NOMO-1 (cell line): Measurements from ENCODE around the gene ATXN8OS.
"Not testable (repeated sequence)": the region's sequence is repeated elsewhere in the genome, so short reads cannot be mapped to it uniquely, and the experiment has no call there.

Experiments used
- DNase-seq, 2 experiments: peaks; one replicate each; lab custom pipeline; 2025; ENCODE audit not compliant: unreplicated experiment in 2 of 2; lab: John Stamatoyannopoulos, UW

The ATXN8OS gene

DNA sequence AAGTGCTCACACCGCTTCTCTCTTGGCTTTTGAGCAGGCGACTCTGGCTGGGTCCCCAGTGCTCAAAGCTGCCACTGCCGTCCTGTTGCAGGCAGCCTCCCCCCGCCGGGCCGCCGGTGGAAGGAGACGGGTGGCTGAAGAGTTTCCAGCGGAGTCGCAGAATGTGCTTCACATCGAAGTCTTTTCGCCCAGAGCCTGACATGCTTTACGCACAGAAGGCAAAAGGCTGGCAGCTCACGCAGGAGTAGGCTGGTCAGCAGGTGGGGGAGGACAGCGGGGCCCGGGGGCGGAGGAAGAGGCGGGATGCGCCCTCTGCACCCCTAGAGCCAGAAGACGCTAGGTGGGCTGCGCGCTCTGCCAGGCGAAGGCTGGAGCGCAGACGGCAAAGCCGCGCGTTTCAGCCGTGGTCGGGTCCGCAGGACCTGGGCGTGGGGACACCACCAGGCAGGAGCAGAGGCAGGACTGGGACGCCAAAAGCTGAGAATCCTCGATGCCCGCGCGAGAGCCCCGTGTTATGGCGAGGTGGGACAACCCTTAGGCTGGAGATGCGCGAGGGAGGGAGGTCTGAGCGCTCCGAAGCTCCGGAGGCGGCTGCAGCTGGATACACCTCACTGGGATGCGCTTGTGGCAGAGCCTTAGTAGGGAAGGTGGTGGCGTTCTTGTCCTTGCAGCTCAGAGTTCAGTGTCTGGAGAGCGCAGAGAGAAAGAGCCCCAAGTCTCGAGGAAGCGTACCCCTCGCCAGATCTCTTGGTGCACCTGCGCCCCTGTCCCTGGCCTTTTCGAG is at the start of gene ATXN8OS:
Gene ATXN8OS (plus strand): TSS at position 329 of the 784 bp plus-strand sequence.
- DNase-seq, result no peak

DNA sequence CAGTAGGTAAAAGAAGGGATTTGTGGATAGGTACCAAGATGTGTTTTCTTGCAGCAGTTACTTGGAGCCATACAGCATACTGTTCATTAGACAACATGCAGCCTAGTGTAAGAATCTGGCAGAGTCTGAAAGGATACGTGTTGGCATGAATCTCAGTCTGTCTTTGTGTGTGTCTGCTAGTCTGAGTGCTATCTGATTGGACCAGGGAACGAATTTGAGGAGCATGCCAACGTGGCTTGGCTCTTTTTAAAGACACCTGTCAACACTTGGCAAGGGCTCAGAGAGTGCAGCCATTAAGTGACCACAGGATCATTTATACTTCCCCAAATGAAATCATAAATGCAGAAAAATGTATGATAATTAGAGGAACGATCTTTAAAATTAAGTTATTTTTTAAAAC is 27.6 kb upstream of the ATXN8OS start:
- DNase-seq, result no peak

DNA sequence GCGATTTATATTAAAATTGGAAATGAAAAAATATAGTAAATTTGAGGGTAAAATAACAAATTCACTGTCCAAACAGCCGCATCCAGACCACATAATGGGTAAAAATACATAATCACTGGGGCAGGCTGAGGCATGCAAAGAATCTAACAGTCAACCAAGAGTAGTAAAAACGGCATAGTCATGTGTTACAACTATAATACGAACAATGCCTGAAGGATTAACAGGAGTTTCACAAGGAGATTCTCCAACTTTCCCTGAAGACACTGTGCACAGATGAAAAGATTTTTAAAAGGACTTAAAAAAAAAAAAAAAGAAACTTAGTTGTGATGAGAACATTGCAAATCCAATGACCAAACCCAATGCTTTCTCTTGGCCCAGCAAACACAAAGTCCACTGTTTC is 20.4 kb upstream of the ATXN8OS start:
- no peak for DNase-seq

DNA sequence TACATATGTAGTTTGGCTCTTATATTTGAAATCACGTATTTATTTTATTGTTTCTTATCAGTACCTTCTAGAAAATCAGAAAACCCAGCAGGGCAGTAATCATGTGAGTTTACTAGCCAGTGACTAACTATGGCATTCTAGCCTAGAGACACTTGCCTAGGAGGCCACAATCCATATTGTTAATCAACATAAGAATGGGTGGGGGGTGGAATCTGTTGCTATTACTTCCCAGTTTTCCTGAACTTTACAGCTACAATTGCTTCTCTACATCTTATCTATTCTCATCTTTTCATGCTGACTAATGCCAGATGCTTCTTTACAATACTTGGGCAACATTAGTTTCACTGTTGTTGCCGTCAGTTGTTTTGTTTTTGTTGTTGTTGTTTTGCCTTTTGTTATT is 18.7 kb upstream of the ATXN8OS start:
- no peak for DNase-seq

DNA sequence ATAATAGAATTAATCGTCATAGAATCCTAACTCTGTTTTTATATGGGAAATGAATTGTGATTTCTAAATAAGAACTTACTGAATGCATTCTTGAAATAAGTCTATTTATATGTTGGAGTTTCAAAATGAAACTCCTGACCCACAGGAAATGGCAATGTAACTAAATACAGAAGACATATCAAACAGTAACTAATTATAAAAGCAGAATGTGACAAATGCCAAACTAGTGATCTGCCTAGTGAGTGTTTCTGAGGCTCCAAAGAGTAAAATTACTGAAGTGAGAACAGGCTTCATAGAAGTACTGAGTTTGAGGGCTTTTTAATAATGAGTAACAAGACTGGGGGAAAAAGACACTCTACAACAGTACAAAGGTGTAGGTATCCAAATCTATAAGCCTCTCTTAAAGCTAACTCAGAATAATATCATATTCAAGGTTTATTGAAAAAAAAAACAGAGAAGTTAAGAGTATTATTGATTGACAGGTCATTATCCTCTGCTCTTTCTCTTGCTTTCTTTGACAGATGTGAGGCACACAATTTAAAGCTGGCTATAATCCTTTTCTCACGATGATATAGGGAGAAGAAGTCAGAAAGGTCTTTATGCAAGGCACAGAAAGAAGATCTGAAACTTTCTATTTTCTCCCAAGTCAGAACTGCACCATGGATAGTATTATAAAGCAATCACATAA is 17.4 kb upstream of the ATXN8OS start:
- no peak for DNase-seq

DNA sequence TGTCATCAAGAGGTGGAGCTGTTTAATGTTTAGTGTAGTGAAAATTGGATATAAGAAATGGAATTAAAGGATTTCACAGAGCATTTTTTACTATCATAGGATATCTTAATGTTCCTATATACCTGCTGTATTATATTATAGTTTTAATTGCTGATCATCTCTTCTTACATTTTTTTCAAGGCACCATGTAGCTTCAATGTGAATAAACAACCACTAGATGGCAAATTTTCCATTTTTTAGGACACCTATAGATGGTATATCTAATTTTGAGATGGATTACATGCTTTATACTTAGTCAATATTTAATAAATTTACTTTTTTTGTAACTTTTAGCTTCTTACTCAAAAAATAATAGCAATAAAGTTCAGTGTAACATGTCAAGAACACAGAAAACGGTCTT is 9.0 kb upstream of the ATXN8OS start:
- DNase-seq, result no peak

DNA sequence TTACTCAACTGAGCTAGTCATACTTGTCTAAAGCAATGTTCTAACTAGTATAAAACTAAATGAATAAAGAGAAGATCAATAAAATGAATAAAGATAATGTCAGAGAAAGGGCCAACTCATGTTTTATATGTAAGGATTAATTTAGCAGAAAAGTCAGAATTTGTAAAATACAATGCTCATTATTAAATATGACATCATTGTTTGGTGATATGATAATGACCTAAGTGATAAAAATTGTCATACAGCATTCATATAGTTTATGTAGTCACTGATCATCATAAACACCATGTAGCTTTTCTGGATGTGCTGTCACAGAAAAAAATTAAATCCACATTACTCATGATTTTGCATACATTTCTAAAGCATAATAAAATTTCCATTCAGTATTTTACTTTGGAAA is 3.1 kb upstream of the ATXN8OS start:
- no peak for DNase-seq

DNA sequence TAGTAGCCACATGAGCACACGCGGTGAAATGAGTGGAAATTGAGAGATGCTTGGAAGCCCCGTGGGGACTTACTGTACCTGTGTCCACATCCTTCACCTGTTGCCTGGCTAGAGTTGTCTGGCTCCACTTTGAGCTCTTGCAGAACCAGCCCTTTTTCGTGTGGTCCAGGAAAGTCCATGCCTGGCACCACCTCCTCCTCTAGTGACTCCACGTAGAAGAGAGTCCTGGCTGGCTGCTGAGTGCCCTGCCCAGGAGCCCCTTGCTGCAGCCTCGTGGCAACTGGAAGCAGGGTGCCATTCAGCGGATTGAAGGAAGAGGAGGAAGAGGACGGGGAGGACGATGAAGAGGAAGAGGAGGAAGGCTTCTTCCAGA is 515 bp upstream of the ATXN8OS start:
- no peak for DNase-seq

DNA sequence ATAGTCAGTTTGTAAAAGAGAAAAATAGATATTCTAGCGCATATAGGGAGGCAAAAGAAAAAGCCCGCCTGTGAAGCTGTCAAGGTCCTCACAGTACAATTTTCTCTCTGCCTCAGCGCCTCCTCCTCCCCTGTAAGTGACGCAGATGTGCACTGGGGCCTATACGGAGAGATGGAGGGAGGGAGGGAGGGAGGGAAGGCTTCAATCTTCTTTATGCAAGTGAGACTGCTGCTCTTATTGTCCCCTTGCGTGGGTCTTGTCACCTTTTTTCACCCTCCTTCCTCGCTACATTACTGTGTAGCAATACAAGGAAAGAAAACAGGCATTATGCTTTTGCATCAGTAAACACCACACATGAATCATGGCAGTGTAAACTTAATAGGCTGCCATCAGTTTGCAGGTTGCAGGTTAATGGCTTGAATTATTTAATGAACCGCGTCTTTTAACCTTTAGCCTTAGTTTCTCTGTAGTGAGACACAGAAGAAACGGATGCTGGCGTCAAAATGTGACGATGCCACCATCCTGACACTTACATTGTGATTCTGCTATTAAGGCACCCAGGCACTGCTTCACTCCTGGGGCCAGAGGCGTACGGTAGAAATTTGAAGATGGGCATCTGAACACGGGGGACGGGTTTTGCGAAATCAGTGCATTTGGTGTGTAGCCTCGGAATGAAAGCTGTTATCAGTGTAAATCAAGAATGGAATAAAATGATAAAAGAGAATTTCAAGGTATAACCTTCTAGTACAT is 905 bp downstream of the ATXN8OS start, which contains the start of gene KLHL1:
Gene KLHL1 (minus strand): TSS at position 97 of the 750 bp plus-strand sequence. CDS start 753 bp downstream, outside the sequence.
- DNase-seq, result no peak

DNA sequence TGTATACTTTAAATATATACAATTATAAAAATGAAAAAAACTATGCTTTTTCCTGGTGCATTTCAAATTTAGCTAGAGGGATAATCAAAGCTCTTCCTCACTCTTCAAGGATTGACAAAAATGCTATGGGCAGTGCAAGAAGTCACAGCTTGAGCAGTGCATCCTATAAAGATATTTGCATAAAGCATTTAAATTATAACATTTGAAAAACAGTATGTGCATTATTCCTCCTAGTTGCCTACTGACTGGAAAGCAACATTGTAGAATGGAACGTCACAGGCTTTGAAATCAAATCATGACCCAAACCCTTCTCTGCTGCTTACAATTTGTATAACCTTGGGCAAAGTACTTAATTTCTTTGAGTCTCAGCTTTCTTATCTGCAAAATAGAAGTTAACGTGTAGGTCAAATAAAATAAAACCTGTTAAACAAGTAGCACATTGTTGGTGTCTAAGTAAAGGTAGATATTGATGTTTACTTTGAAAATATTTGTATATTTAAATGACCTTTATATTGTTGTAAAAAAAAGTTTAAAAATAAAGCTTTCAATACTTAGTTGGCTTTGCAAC is 9.8 kb downstream of the ATXN8OS start:
- DNase-seq, result no peak

DNA sequence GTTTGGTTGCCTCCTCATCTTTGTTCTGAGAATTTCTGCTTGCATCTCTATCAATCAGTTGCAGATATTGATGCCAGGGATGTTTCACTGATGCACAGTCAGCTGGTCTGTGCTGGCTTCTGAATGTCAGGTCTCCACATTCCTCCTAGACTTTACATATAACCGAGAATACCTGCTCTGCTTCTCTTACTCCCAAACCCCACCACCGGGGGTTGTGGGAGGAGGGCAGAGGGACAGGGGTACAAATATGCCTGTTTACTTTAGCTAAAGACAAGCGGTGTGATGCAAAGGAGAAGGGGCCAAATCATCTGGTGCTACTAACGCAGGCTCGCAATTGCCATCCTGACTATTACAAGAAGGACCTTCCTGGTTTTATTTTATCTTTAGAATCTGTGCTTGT is 18.1 kb downstream of the ATXN8OS start:
- DNase-seq, result no peak

DNA sequence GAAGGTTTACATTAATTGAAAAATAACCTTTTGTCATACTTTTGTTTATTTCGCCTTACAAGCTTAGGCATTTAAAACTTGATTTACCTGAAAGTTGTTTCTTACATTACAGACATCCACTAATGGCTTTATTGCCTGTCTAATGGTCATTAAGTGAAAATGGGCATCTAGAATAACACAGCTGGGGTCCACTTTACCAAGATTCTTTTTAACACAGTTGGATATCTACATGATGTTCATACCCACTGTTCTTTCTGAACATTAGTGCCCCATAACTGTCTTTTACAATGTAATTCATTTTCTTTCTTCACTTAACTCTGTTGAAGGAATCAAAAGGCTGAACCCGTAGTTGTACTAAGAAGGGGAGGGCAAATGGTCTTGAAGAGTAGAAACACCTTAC is 20.5 kb downstream of the ATXN8OS start:
- DNase-seq, result no peak

DNA sequence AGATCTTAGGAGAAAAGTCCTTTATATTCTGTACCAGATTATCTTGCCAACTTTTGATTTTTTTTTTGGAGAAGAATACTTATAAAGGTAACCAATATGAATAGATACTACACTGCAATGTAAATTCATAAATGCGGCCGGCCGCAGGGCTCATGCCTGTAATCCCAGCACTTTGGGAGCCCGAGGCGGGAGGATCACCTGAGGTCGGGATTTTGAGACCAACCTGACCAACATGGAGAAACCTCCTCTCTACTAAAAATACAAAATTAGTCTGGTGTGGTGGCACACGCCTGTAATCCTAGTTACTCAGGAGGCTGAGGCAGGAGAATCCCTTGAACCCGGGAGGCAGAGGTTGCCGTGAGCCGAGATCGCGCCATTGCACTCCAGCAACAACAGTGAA is 35.0 kb downstream of the ATXN8OS start:
- not testable (repeated sequence) for DNase-seq

DNA sequence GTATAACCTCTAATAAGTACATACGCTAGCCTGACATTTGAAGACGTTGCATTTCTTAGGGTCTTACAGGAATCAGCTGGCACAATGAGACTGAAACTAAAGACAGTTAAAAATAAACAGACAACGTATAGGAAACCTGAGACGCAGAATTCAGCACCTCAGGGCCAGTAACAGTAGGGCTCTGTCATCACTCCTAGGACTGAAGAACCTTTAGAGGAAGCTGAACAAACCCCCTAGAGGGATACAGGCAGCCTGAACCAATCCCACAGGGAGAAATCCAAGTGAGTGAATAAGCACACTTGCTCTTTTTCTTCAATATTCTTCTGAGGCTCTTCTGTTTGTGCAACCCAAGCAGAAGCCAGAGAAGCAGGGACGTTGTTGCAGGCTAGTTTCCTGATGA is 54.5 kb downstream of the ATXN8OS start:
- DNase-seq, result no peak

DNA sequence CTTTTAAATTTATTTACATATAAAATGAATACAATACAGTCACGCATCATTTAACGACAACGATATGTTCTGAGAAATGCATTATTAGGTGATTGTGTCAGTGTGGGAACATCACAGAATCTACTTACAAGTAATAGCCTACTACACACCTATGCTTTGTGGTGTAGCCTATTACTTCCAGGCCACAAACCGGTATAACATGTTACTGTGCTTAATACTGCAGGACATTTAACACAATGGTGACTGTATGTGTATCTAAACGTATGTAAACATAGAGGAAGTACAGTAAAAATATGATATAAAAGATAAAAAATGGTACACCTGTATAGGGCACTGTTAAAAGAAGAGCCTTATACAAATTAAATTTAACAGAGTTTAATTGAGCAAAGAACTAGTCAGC is 63.1 kb downstream of the ATXN8OS start:
- no peak for DNase-seq

DNA sequence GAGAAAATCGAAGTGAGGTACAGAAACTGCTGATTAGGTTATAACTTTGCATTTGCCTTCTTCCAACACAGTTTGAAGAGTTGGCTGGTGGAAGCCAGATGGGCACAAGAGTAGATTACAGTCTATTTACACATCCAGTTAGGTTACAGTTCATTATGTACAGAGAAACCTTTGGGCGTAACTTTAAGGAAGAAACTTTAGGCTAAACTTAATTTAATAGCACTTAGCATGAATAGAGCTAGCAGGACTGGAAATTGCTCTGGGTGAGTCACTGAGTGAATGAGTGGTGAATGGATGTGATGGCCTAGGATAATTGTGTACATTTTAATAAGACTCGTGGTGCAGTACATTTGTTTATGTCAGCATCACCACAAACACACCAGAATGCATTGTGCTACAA is 63.5 kb downstream of the ATXN8OS start:
- DNase-seq, result no peak

DNA sequence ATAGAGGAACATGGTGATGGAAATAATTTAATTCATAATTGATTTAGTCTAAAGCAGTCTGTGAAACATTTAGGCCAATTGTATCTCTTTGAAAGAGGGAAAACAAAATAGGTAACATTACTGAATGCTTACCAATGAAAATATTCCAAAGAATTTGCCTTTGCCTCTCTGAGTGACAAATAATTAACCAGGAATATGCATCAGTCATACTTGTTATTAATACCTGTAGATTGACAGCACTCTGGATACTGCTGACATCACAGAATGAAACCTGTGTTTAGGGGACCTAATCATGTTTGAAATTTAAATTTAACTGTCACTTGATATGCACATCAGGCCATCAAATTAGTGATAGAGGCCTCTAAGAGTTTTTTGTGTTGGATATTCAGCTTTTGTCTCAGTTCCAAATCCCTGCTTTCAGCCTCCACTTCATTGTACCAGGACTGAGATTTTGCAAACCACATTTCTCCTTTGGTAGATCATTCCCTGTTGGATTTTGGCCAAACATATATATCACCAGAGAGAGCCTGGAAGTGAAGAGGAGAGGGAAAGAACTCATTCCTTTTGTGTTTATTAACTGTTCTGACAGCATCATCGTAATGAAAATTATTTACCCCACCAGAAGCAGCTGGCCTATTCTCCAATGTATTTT is 65.4 kb downstream of the ATXN8OS start:
- no peak for DNase-seq

DNA sequence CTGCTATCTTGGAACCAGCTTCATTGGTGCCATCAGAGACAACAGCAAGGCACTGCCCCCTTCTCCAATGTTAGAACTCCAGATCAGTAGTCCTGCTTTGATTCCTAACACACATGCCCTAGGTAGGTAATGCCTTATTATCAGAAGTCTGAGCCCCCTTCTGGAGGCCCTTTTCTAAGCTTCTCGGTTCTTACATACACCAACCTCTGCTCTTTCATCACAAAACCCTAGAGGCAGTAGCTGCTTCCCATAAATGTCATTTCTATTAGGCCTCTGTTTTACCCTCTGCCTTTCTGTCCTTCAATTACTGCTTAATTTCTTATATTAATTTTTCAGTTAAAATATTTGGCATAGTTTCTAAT is 66.0 kb downstream of the ATXN8OS start:
- DNase-seq, result no peak

DNA sequence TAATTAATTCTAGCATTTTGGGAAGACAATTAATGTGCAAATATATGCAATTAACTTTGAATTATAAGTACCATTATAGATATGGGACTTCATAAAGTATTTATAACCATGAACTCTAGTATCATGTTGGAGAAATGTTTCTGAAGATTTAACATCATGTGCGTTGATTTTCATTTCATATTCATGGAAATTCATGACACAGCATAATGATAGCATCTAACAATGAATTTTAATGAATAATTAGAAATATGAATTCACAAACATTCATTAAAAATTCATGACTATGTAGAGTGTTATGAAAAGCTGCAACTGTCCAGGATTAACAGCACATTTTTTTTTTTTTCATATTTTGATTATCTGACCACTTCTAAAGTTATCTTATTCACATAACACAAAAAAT is 70.7 kb downstream of the ATXN8OS start:
- DNase-seq, result no peak
